HEK293 (cell line): ENCODE data around the gene SPECC1.

Experiments used
- CTCF ChIA-PET: fragments of 350-600 bp; formaldehyde crosslinking; extraction: SDS; loops from one replicate; lab custom pipeline; 2021; ENCODE audit warnings: antibody characterized with exemption; lab: Yijun Ruan, JAX
- POLR2A ChIA-PET: fragments of 300-600 bp; formaldehyde crosslinking; extraction: SDS; loops from one replicate; lab custom pipeline; 2020; ENCODE audit warnings: antibody characterized with exemption, inconsistent platforms; lab: Yijun Ruan, JAX
- H3K27ac ChIP-seq: fragments of 200-500 bp; sonication (Bioruptor generic); 2 replicates; pipeline ENCODE4 v1.5.1; 2014; ENCODE audit warnings: low read depth, low read length, control low read depth, inconsistent platforms; ENCODE audit errors: extremely low read depth
- H3K36me3 ChIP-seq, 2 experiments: fragments of 200-500 bp in 1 of 2; sonication (Bioruptor generic) in 1 of 2; 1 replicate in 1 of 2; 2 replicates in 1 of 2; pipeline ENCODE4 v1.5.1; 2014 to 2017; ENCODE audit warnings: inconsistent platforms in 2 of 2, low read length in 2 of 2; ENCODE audit not compliant: control insufficient read depth in 2 of 2, insufficient read depth in 1 of 2
- H3K4me1 ChIP-seq: fragments of 200-500 bp; sonication (Bioruptor generic); 2 replicates; pipeline ENCODE4 v1.5.1; 2014; ENCODE audit warnings: mild to moderate bottlenecking, low read length, inconsistent platforms; ENCODE audit not compliant: control insufficient read depth, insufficient read depth
- H3K4me3 ChIP-seq: 2 replicates; pipeline ENCODE4 v1.5.1; 2011; ENCODE audit warnings: low read depth, mild to moderate bottlenecking, control low read depth, low read length, moderate library complexity
- H3K9me3 ChIP-seq: fragments of 200-500 bp; sonication (Bioruptor generic); 2 replicates; pipeline ENCODE4 v1.5.1; 2014; ENCODE audit warnings: low read depth, low read length, inconsistent platforms; ENCODE audit not compliant: control insufficient read depth, insufficient read depth
- GLI2 ChIP-seq: fragments of 450-650 bp; formaldehyde crosslinking; IDR thresholded peaks from 2 replicates; pipeline ENCODE4; 2017; ENCODE audit warnings: missing biosample characterization, missing genetic modification characterization, low read depth, borderline replicate concordance
- IKZF3 ChIP-seq: fragments of 450-650 bp; IDR thresholded peaks from 2 replicates; pipeline ENCODE4 v1.5.0; 2018; ENCODE audit warnings: missing biosample characterization, mild to moderate bottlenecking, missing genetic modification characterization, moderate library complexity
- MEIS1 ChIP-seq: sonication (generic); formaldehyde crosslinking; IDR thresholded peaks from 2 replicates; pipeline ENCODE4 v1.8.1; 2022; ENCODE audit warnings: missing genetic modification reagents, mild to moderate bottlenecking, borderline replicate concordance
- PRDM6 ChIP-seq: fragments of 450-650 bp; formaldehyde crosslinking; IDR thresholded peaks from 2 replicates; pipeline ENCODE4 v1.5.1; 2017; ENCODE audit warnings: missing biosample characterization, missing genetic modification characterization
- ZBTB6 ChIP-seq: fragments of 450-650 bp; formaldehyde crosslinking; IDR thresholded peaks from 2 replicates; pipeline ENCODE4 v1.5.1; 2017; ENCODE audit warnings: missing biosample characterization, missing genetic modification characterization
- ZNF121 ChIP-seq: fragments of 450-650 bp; formaldehyde crosslinking; IDR thresholded peaks from 2 replicates; pipeline ENCODE4 v1.5.1; 2016; ENCODE audit warnings: missing biosample characterization, missing genetic modification characterization
- ZNF280C ChIP-seq: fragments of 450-650 bp; formaldehyde crosslinking; IDR thresholded peaks from 2 replicates; pipeline ENCODE4 v1.5.1; 2016; ENCODE audit warnings: missing biosample characterization, missing genetic modification characterization
- ZNF529 ChIP-seq: fragments of 450-650 bp; formaldehyde crosslinking; IDR thresholded peaks from 2 replicates; pipeline ENCODE4 v1.5.1; 2017; ENCODE audit warnings: missing genetic modification characterization, missing biosample characterization; ENCODE audit not compliant: insufficient replicate concordance
- ZNF704 ChIP-seq: fragments of 450-650 bp; formaldehyde crosslinking; IDR thresholded peaks from 2 replicates; pipeline ENCODE4 v1.5.1; 2016; ENCODE audit warnings: missing biosample characterization, missing genetic modification characterization
- ZNF777 ChIP-seq: fragments of 450-650 bp; formaldehyde crosslinking; IDR thresholded peaks from 2 replicates; pipeline ENCODE4 v1.5.1; 2017; ENCODE audit warnings: missing biosample characterization, missing genetic modification characterization, borderline replicate concordance
- ZNF837 ChIP-seq: fragments of 450-650 bp; formaldehyde crosslinking; IDR thresholded peaks from 2 replicates; pipeline ENCODE4 v1.5.1; 2016; ENCODE audit warnings: missing biosample characterization, missing genetic modification characterization
- ZSCAN23 ChIP-seq: fragments of 450-650 bp; formaldehyde crosslinking; IDR thresholded peaks from 2 replicates; pipeline ENCODE4 v1.5.1; 2016; ENCODE audit warnings: missing biosample characterization, missing genetic modification characterization
- ZSCAN30 ChIP-seq: fragments of 450-650 bp; IDR thresholded peaks from 2 replicates; pipeline ENCODE4 v1.5.1; 2018; ENCODE audit warnings: missing biosample characterization, mild to moderate bottlenecking, missing genetic modification characterization, moderate library complexity
- TF ChIP-seq, protein P1 (sequence below): fragments of 450-650 bp; formaldehyde crosslinking; IDR thresholded peaks from 2 replicates; pipeline ENCODE4 v1.5.1; 2016; ENCODE audit warnings: missing biosample characterization, missing genetic modification characterization
- TF ChIP-seq, protein P2 (sequence below): fragments of 450-650 bp; formaldehyde crosslinking; IDR thresholded peaks from 2 replicates; pipeline ENCODE4 v1.5.1; 2016; ENCODE audit warnings: missing biosample characterization, missing genetic modification characterization, borderline replicate concordance
- TF ChIP-seq, protein P3 (sequence below): fragments of 450-650 bp; formaldehyde crosslinking; IDR thresholded peaks from 2 replicates; pipeline ENCODE4 v1.5.1; 2016; ENCODE audit warnings: missing biosample characterization, missing genetic modification characterization

Gene SPECC1

DNA sequence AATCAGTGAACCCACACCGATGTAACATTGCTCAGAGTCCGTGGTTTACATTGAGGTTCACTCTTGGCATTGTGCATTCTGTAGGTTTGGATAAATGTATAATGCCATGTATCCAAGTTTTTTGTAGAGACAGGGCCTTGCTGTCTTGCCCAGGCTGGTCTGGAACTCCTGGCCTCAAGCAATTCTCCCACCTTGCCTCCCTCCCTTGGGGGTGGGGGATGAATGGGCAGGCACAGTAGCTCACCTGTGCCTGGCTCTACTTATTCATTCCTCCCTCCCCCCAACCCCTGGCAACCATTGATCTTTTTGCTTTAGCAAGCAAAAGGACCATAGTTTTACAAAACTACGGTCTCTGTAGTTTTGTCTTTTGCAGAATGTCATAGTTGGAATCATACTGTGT lies 181.4 kb downstream of the SPECC1 start:
- ChIA-PET POLR2A (interaction anchor here (0.7 kb wide), 1 partner anchor 214 kb away, joined by 5 read pairs; no protein-coding TSS in a partner anchor), CTCF (interaction anchor here (0.6 kb wide), 1 partner anchor 35 kb away, joined by 3 read pairs; no protein-coding TSS in a partner anchor)
- TF ChIP-seq ZNF777 (tag by site-specific recombination) = no peak
- no peak for TF ChIP-seq IKZF3 (tag by site-specific recombination)
- TF ChIP-seq, protein P1, sequence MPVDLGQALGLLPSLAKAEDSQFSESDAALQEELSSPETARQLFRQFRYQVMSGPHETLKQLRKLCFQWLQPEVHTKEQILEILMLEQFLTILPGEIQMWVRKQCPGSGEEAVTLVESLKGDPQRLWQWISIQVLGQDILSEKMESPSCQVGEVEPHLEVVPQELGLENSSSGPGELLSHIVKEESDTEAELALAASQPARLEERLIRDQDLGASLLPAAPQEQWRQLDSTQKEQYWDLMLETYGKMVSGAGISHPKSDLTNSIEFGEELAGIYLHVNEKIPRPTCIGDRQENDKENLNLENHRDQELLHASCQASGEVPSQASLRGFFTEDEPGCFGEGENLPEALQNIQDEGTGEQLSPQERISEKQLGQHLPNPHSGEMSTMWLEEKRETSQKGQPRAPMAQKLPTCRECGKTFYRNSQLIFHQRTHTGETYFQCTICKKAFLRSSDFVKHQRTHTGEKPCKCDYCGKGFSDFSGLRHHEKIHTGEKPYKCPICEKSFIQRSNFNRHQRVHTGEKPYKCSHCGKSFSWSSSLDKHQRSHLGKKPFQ (tag by site-specific recombination) = no peak
- no peak for TF ChIP-seq ZNF837 (tag by site-specific recombination)
- TF ChIP-seq MEIS1 (CRISPR knock-in tag) = no peak
- TF ChIP-seq ZNF704 (tag by site-specific recombination) = no peak
- TF ChIP-seq, protein P2, sequence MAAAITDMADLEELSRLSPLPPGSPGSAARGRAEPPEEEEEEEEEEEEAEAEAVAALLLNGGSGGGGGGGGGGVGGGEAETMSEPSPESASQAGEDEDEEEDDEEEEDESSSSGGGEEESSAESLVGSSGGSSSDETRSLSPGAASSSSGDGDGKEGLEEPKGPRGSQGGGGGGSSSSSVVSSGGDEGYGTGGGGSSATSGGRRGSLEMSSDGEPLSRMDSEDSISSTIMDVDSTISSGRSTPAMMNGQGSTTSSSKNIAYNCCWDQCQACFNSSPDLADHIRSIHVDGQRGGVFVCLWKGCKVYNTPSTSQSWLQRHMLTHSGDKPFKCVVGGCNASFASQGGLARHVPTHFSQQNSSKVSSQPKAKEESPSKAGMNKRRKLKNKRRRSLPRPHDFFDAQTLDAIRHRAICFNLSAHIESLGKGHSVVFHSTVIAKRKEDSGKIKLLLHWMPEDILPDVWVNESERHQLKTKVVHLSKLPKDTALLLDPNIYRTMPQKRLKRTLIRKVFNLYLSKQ (tag by site-specific recombination) = no peak
- no peak for TF ChIP-seq ZBTB6 (tag by site-specific recombination)
- no peak for TF ChIP-seq ZSCAN23 (tag by site-specific recombination)
- no peak for TF ChIP-seq GLI2 (tag by site-specific recombination)
- no peak for TF ChIP-seq ZNF280C (tag by site-specific recombination)
- TF ChIP-seq ZSCAN30 (tag by site-specific recombination) = no peak
- TF ChIP-seq, protein P3, sequence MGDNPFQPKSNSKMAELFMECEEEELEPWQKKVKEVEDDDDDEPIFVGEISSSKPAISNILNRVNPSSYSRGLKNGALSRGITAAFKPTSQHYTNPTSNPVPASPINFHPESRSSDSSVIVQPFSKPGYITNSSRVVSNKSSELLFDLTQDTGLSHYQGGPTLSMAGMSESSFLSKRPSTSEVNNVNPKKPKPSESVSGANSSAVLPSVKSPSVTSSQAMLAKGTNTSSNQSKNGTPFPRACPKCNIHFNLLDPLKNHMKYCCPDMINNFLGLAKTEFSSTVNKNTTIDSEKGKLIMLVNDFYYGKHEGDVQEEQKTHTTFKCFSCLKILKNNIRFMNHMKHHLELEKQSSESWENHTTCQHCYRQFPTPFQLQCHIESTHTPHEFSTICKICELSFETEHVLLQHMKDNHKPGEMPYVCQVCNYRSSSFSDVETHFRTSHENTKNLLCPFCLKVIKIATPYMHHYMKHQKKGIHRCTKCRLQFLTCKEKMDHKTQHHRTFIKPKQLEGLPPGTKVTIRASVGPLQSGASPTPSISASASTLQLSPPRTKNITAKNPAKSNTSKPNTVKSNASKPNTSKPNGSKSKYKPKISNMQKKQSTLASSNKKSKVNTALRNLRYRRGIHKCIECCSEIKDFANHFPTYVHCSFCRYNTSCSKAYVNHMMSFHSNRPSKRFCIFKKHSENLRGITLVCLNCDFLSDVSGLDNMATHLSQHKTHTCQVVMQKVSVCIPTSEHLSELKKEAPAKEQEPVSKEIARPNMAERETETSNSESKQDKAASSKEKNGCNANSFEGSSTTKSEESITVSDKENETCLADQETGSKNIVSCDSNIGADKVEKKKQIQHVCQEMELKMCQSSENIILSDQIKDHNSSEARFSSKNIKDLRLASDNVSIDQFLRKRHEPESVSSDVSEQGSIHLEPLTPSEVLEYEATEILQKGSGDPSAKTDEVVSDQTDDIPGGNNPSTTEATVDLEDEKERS (tag by site-specific recombination) = no peak
- TF ChIP-seq ZNF529 (tag by site-specific recombination) = no peak
- TF ChIP-seq PRDM6 (tag by site-specific recombination) = no peak
- no peak for TF ChIP-seq ZNF121
- Histone ChIP-seq H3K9me3 (no peaks in the 10 kb centered on the region), H3K27ac (no peak overlapping the region), H3K4me1 (peaks cover 13% of the 10 kb centered on the region), H3K4me3 (no peak overlapping the region), H3K36me3 (no peaks in the 10 kb centered on the region)
